HPDE6-E6E7 (cell line): ENCODE measurements around the gene LCT.
"Not testable (repeated sequence)": the region's sequence is repeated elsewhere in the genome, so short reads cannot be mapped to it uniquely, and the experiment has no call there.

Experiments used
- DNase-seq: peaks from one replicate; pipeline ENCODE4 v3.0.0; 2011; ENCODE audit warnings: missing footprints; ENCODE audit errors: extremely low spot score

LCT gene

DNA sequence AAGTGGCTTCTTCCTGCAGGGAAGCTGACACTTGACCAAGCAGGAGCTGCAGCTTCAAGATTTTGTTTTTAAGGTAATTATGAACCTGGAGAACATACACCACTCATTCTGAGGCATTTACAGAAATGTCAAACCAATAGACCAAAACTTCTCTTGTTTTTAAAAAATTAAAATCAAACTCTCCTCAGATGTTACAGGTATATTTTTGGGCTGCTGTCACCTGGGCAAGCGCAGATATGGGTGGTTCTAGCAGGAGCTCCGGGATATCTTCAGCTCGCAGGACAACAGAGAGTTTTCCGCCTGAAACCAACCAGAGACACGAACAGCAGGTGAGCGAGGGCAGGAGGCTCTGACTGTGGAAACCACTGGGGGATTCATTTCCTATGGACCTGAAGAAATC is 4.1 kb downstream of the LCT start:
- no peak for DNase-seq

DNA sequence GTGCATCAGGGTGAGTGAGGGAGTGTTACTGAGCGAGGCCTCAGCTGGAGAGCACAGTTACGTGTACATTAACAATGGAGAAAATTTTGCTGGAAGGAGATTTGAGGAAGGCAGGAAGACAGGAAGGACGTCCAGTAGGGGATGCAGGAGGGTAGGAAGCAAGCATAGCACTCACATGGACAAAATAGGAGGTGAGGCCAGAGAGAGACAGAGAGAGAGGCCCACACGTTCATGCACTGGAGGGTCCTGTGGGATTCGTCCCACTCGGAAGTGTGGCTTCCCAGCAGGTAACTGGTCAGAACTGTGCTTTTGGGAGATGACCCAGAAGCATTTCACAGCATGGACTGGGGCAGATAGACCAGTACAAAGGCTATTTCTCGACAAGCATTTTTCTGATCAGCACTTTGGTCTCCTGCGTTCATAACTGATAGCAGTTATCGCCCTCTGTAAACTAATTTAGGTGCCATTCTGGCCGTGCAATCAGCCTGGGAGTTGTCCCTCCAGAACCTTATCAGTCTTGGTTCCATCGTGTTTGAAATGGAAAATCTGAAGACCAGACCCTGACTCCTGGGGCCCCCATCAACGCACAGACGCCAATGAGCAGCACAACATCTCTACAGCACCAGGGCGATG is 5.7 kb downstream of the LCT start:
- no peak for DNase-seq

DNA sequence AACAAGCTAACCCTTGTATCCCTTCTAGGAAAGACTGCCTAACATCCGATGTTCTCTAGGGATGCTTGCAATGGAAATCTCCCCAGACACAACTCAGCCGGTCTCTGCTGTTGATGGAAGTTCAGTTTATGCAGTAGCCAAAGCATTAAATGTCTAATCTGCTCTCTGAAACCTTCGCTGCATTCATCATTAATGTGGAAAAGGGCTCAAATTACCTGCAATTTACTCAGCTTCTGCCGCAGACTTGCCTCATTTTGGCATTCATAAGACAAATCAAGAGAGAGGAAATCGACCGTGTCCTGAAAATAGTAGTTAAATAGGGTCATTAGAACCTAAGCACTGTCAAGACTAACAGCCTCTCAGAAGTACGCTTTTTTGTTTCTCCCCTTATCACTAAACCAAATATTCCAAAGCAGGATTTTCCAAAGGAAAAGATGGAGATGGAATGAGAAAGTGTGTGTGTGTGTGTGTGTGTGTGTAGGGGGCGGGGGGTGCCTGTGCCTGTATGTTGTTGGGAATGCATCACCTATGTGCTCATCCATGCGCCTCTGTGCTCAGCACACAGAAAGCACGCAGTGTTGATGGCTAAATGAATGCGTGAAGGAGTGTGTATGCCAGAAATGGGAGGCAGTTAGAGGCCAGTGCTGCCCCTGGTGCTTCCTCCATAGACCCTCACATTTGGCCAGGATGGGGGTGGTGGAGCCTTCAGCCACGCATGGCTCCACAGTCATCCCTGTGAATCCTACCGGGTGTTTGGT is 7.4 kb downstream of the LCT start:
- DNase-seq: no peak

DNA sequence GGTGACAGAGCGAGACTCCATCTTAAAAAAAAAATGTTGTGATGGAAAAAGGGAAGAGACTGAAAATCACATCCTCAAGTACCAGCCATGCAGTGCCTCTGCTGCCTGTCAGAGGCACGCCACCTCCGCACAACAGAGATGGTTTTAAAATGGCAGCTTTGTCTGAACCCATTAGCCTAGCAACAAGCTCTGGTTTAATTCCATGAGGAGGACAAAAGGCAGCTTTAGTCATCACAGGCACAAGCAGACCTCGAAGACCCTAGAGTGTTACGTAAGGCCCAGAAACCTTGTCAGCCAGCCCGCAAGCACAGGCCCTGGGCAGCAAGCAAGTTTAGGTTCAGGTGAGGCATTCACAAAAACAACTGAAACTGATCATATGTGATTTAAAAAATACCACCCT is 10.4 kb downstream of the LCT start:
- no peak for DNase-seq

DNA sequence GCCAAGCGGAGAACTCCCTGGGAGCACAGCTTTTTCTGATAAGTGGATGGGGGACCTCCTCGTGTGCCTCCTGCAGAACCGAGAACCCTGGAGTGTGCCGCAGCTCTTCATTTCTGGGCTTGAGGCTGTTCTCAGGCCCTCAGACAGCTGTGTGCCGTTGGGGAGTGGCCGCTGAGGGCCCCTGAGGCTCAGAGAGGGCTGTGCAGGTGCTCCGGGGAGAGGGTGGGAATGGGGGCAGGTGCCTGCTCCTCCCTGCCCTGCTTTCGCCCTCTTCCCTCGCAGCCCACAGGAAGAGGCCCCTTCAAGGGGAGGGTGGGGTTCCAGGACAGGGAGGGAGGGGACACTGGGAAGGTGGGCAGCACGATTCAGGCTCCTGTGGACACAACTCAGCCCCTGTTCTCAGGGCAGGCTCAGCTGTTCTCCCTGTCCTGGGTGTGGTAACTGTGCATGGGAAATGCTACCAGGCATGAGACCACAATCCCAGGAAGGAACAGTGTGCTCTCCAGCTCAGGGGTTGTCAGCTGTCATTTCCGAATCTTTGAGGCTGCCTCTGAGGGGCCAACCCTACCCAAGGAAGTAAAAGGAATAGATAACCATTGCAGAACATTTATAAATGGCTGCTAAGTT is 11.3 kb downstream of the LCT start:
- no peak for DNase-seq

DNA sequence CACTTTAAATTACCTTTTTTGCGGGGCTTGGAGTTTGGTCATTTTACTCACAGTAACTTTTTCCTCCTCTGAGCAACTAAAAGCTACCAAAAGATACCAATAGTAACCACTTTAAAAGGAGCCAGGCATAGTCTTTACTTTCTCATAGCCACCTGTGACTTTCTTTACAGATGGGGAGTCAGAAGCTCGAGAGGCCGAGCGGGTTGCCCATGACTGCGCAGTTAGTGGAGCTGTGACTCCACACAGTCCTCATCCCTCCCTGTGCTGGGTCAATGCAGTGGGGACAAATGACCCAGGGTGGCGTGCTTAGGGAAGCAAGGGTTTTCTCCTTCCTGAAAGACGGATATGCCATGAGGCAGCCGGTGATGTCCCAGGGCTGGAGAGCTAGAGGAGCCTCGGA is 11.9 kb downstream of the LCT start:
- no peak for DNase-seq

DNA sequence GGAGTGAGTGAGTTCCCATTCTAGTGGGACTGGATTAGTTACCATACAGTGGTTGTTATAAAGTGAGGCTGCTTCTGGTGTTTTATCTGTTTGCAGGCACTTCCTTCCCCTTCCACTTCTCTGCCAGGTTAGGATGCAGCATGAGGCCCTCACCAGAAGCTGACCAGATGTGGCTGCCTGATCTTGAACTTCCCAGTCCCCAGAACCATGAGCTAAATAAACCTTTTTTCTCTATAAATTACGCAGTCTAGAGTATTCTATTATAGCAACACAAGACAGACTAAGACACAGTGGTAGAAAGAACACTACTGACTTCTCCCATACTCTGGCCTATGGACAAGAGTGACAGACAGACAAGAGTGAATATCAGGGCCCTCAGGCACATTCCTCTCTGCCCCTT is 14.1 kb downstream of the LCT start:
- no peak for DNase-seq

DNA sequence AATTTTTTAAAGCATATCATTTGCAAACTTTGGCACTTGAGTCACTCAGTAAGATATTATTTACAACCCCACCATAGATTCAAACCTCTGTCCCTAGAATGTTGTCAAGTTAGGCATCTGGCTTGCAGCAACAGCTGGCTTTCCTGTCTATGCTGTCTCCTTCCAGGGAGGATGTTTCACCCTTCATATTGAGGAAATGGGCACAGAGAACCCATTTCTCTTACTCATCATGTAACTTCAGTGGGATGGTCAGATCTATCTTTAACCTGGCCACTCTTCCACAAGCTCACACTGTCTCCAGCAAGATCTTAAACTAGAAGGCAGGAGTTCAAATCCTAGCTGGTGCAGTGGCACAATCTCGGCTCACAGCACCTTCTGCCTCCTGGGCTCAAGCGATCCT is 15.8 kb downstream of the LCT start:
- no peak for DNase-seq

DNA sequence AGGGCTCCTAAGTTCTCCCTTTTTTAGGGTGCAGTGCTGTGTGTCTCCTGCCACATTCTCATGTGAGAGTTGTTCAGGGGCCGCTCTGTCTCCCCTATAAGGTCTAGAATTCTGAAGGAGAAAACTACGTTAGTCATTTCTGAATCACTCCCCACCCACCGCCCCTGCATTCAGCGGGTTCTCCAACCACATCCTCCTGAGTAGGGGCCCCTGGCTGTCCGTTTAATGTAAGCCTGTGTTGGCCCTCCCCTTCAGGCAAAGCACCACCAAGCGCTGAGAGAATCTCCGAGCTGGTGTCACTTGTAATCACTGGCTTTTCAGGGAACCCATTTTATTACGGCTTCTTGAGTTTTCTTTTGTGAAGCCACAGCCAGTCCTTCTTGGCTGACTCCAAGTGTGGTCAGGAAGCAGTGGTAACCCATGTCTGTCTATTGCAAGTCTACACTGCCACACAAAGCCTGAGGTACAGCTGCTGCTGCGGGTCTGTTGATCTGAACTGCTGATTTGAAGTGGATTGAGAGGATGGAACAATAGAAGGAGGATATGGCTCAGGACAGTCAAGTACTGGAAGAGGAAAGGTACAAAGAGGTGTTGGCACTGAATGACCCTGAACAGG is 16.9 kb downstream of the LCT start:
- DNase-seq: no peak

DNA sequence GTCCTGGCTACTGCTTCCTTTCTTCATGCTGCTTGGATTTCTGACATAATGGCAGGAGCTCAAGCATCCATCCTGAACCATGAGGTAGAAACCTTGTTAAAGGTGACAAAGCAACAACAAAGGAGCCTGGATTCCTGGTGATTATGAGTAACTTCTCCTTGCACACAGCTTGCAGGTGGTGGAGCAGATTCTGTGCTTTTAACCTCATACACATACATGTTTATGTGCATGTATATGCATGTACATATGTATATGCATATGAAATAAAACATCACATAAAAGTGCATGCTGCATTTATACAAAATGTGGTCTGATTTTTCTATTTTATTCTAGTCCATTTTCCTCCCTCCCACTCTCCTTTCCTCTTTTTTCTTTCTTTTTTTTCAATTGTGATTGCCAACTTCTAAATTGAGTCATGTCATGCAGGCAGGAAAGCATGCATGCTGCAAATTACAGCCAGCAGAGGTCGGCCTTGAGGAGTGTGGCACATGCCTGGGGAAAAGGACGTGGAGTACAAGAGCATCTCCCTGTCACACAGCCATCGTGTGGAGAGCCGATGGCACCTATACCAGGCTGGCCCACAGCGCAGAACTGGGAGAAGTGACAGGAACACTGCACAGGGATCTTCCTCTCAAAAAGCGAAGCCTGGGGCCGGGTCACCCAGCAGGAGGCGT is 17.9 kb downstream of the LCT start:
- peak; percentile 11 for DNase-seq

DNA sequence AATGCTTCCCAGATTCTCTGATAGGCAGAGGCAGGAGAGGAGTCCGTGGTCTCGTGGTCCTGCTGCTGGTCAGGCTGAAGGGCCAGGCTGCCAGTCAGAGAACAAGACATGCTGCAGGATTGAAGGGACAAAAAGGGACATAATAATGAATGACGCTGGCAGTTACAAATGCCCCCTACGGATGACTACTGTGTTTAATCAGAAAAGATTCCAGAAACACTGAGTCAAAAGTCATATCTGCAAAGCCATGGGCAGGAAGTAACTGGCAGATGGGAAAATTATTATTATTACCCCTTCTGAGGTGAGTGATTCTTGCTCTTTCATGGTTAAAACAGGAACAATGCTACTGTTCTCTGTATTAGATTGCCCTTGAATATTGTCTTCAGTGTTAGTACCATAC is 19.0 kb downstream of the LCT start:
- no peak for DNase-seq

DNA sequence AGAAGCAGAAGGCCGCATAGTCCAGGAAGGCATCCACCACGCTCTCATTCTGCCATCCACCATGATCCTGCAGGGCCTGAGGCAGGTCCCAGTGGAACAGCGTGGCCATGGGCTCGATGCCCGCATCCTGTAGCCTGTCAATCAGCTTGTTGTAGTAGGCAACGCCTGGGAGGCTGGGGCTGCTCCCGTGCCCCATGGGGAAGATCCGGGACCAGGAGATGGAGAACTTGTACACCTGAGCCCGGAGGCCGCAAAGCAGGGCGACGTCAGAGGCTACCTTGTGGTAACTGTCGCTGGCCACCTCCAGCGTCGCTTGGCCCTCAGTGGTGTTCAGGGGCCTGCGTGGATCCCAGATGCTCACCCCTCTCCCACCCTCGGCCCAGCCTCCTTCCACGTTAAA is 19.5 kb downstream of the LCT start:
- no peak for DNase-seq

DNA sequence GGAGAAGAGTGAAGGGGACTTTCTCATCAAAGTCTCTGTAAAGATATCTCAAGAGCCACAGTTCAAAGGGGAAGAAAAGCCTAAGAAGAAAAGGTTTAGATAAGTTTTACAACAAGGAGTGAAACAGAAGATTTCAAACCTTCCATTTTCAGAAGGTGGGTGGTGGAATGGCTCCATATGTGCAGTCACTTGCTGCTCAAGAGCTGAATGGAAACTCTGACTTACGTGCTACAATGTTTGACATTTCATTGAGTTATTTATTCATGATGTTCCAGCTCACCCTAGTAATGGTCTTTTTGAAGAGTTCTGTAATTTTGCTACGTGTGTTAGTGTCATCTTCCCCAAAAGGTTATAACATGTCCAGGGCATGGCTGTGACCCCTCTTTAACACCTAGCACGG is 21.7 kb downstream of the LCT start:
- no peak for DNase-seq

DNA sequence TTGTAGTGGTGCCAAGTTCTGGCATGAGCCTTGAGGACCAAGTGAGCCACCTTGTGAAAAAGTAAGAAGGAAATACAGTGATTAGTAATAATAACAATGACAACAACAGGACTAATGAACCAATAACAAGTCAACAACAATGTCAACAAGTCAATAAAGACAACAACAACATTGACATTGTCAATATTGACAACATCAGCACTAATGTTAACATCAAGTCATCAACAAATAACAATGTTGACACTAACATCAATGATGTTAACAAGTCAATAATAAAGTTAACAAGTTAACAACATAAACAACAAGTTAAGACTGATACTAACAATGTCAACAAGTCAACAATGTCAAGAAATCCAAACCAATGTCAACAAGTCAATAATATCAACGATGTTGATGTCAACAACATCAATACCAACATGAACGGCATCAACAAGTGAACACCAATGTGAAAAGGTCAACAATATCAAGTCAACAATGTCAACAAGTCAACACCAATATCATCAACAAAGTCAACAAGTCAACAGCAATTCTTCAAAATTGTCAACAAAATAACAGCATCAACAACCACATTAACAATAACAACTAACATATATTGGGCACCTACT is 24.0 kb downstream of the LCT start:
- no peak for DNase-seq

DNA sequence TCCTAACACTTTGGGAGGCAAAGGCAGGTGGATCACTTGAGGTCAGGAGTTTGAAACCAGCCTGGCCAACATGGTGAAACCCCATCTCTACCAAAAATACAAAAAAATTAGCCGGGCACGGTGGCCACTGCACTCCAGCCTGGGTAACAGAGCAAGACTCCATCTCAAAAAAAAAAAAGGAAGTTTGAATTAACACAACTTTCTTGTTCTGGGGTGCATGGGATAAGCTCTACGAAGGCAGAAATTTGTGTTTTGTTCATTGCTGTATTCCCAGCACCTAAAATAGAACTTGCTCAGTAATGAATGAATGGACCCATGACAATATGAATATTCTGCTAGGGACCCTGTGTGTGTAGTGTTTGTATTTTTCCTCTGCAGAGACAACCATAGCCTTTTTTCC is 29.1 kb downstream of the LCT start:
- not testable (repeated sequence) for DNase-seq

DNA sequence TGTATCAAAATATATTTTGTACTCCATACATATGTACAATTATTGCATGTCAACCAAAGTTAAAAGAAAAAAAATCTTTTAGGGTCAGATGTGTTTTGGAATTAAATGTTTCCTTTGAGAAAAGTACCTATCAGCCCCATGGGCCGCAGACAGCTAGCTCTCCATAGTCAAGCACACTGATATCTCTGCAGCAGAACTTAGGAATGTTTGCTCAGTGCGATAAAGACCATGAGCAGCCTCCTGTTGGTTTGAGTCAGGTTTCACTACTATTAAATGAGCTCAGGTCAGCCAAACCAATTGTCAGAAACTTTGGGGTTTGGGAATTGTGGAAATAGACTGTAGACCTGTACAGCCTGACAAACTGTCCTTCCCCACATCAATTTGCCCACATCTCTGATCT is 33.7 kb downstream of the LCT start:
- DNase-seq: no peak

DNA sequence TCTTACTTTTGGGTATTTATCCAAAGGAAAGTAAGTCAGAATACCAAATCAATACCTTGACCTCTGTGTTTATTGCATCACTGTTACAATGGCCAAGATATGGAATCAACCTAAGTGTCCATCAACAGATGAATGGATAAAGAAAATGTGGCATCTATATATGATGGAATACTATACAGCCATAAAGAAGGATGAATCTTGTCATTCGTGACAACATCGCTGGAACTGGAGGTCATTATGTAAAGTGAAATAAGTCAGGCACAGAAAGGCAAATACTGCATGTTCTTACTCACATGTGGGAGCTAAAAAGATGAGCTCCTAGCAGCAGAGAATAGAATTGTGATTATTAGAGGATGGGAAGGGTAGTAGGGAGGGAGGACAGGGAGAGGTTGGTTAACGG is 34.6 kb downstream of the LCT start:
- DNase-seq: no peak

DNA sequence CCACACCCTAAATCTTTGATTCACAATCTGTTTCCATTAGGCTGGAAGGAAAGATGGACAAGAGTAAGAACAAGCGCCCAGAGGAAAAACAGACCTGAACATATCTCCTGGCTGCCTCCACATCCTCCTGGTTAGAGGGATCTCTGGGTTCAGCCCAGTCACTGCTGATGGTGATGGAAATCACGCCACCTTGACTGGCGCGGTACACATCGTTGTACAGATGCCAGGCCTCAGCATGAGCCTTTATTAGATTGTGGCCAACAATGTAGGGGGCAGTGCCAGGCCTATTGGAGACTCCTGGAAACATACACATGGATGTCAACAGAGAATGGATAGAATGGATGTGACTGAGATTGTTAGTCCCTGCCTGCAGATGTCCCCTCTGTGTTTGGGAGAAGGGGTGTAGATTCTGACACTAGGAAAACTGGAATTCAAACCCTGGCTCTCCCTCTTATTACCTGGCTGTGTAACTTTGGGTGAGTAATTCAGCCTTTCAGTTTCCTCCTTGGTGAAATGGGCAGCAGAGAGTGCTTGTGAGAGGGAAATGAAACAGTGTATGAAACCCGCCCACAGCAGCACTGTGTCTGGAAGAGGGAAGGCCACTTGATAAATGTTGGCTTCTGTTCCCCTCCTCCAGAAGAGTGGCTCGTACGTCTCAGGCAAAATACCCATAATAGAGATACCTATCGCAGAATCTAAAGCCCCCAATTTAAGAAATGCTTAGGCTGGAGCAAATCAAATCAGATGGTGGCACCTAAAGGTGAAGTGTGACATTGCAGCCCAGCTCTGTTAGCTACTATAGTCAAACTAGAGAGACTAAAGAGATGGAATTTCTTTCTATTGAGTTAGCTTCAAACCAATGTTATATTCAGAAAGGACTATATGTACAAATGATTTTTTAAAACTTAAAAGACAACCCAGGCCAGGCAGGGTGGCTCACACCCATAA is 36.2 kb downstream of the LCT start:
- no peak for DNase-seq

DNA sequence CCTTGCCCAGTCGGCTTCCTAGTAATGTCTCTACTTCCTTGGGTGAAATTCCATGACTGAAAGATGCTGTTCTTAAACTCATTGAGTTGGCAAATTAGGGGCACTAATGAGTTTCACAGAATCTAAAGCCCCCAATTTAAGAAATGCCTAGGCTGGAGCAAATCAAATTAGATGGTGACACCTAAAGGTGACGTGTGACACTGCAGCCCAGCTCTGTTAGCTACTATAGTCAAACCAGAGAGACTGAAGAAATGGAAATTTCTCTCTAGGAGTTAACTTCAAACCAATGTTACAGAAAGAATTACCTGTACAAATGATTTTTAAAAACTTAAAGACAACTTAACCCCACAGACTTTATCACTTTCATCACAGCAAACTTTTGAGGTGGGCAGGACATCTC is 37.2 kb downstream of the LCT start:
- no peak for DNase-seq

DNA sequence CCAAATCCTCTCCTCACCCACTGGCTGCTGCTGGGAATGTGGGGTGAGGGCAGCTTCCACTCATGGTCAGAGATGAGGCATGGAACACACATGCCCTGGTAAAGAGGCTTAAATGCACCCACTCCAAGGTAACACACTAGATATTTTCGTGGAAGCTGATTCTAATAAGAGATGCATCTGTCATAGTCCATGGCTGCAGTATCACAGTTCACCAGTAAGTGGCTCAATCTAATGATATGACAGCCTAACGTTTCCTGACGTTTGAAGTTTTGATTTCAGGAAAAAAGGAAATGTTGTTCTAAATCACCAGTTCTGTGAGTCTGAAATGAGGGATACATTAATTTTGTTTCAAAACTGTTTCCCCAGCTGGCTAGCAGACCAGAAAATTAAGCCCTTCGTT is 38.2 kb downstream of the LCT start:
- no peak for DNase-seq

DNA sequence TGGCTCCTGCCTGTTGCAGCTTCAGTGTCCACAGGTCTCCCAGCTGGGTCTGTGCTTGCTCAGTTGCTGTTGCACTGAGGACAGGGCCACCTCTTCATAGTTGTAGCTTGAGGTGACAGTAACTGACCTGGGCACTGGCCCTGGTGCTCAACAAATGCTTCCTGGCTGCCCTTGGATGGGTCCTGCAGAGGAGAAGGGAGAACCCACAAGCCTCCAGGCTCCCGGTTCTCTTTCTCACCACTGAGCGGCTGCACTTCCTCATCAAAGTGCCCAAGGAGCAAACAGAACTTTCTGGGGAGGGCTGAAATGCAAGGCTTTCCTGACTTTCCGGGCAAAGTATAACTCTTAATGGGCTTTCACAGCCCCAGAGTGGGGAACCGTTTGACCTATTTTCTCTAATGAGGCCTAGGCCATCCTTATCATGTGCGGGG is 38.7 kb downstream of the LCT start:
- DNase-seq: no peak
